ENCODE data around the gene VANGL2.

The VANGL2 gene

GRCh38 chr1:160400223-160400645 is at the start of gene VANGL2:
TSS of gene VANGL2 (plus strand) at chr1:160400564. CDS start at chr1:160415838, 15,274 bp downstream.
- DNase-seq: peak; percentile 29

GRCh38 chr1:160351629-160352028 is 48.7 kb upstream of the VANGL2 start:
- DNase-seq: no peak

DNA sequence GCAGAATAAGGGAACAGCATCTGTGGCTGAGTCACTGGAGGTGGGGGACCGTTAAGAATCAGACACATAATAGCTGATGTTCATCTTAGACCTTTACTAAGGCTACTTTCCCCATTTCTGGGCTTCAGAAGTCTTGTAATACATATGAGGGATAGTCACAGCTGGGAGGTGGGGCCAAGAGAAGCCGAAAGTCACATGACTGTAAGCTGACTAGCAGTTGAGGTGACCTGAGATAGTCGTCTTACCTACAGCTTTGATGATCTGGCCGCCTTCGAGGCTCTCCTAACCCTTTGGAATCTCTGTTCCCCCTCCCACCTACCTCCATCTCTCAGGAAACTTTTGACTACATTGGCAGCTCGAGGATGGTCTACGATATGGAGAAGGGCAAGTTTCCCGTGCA is 47.8 kb upstream of the VANGL2 start:
- DNase-seq: no peak

DNA sequence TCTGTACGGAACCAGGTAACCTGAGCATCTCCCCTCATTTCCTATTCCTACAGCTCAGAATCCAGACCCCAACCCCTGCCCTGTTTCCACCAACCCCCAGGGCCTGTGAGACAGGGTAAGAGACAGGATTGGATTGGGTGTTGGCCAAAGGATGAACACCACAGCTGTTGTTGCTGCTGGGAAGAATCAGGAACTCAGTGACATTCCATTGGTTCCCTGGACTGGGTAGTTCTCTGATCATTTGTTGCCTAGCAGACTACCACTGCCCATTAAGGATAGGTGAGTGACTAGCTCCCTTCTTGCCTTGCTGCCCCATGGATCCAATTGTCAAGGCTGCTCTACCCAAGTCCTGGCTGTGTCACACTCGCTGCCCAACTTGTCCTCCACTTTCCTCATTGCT is 47.1 kb upstream of the VANGL2 start:
- no peak for DNase-seq

DNA sequence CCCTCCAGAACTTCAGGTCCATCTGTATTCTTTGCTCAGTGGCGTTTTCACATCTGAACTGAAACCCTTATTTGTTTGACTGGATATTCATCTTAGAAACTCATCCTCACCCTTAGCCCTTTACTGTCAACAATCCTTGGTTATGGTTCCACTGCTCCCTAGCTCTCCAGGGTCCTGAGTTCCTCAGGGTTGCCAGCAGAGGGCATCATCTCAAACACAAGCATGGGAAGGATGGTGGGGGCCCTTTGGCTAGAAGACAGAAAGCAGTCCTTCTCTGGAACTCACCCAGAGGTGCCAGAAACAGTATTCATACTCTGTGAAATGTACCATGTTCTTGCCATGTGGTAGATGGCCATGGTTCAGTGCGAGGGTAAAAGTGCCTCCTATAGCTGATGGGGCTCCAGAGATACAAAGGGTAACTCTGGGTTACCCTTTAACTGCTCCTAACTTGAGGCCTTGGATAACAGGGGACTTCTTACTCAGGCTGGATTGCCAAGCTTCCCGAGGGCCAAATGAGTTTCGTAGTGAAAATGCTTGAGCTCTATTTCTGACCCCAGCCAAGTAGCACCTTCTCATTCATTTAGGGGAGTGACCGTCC is 45.9 kb upstream of the VANGL2 start:
- peak; percentile 47 for DNase-seq

DNA sequence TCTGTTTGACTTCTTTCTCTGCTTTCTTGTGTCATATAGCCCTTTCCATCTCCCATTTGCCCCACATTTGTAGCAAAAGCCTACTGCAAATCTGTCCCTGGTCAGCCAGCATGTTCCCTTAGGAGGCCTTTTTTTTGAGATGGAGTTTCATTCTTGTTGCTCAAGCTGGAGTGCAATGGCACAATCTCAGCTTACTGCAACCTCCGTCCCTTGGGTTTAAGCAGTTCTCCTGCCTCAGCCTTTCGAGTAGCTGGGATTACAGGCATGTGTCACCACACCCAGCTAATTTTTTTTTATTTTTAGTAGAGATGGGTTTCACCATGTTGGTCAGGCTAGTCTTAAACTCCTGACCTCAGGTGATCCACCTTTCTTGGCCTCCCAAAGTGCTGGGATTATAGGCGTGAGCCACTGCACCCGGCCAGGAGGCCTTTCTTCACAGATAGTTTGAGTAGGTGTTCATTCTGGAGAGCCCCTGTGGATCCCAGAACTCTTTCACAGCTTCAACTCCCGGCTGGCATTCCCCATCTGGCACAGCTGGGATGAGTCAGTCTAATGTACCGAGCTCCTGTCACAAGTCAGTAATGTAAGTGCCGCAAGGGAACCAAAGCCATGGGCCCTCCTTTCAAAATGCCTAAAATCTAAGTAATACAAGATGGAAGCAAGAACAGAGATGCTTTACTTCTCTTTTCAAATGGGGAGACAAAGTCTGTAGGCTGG is 42.9 kb upstream of the VANGL2 start:
- no peak for DNase-seq

GRCh38 chr1:160358073-160358472 is 42.3 kb upstream of the VANGL2 start:
- no peak for DNase-seq

GRCh38 chr1:160359559-160360226 is 40.7 kb upstream of the VANGL2 start:
- DNase-seq: no peak

- DNase-seq: no peak
These were observed 40.1 kb upstream of the VANGL2 start for GRCh38 chr1:160360227-160360695.

GRCh38 chr1:160361199-160361598 is 39.2 kb upstream of the VANGL2 start:
- DNase-seq: no peak

- no peak for DNase-seq
These were observed 38.6 kb upstream of the VANGL2 start for GRCh38 chr1:160361814-160362167.

DNA sequence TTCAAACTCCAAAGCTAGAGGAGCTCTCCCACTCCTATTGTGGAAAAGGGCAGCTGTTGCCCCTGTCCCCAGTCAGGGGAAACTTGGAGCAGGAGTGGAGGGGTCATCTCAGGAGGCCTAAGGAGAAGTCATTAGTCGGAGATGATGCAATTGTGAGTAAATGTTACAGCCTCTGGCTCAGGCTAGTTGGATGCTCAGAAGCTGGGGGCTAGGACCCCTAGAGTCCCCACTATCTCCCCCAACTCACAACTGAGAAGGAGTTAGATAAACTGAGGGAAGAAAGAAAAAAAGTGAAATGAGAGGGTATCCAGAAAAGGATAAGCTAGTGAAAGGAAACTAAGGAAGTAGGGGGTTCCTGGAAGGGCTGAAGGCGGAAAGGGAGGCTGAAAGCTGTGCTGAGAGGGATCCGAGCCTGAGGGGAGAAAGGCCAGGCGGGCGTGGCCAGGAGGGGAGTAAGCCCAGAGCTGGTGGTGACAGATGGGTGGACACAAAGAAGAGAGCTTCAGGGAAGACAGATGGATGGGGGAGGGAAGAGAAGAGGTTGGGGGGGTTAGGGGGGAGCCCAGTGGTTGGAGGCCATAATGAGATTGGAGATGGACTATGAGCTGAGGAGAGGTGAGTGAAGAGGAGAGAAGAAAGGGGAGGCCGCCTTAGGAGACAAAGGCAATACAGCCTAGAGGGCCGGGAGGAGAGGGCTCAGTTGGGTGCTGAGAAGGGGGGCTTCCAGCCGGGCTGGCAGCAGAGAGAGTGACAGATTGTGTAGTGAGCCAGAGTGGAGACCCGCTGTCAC is 38.0 kb upstream of the VANGL2 start:
- peak; percentile 65 for DNase-seq

- DNase-seq: no peak
These were observed 37.4 kb upstream of the VANGL2 start for GRCh38 chr1:160363010-160363409.

DNA sequence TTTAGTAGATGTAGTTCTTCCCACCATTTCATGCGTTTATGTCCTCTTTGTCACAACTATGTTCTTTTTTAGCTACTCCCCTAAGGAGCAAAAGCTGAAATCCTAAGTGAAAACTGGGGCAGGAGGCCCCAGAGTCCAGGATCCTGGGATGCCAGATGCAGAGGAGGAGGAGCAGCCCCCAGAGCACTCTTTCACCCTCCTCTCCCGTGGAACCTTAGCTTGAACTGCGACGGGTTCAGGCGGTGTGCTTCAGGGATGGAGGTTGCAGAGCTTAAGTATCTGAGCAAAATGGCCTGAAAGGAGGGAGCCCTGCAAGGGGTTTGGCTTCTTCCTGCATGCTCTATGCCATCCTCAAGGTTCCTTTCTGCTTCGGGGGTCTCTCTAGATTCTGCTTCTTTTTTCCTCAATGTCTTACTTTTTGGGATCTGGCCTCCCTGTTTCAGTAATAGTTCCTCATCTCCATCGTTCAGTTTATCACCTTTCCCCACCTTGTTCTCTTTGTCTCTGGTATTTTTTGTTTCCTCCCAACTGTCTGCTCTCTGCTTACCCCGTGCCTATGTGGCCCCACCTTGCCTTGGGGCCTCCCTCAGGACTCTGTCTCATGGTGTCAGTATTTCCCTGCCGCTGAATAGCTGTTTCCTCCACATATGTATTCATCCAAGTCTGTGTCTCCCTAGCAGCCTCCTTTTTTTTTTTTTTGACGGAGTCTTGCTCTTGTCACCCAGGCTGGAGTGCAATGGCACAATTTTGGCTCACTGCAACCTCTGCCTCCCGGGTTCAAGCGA is 36.2 kb upstream of the VANGL2 start:
- DNase-seq: no peak

DNA sequence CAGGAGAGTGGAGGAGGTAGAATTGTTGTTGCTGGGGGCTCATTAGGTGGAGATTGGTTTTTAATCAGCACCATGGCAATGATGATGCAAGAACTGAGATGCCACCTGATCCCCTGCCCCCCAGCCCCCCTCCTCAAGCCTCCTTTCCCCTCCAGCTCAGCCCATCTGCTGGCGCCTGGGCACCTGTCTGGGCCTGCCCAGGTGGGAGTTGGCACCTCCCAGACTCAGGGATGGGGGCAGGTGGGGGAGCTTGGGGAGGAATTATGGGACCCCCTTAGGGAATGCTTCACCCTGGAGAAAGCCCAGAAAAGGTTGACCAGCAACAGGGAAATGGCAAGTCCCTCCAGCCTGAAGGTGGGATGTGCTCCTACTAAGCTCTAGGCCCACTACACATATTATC is 35.0 kb upstream of the VANGL2 start:
- no peak for DNase-seq

DNA sequence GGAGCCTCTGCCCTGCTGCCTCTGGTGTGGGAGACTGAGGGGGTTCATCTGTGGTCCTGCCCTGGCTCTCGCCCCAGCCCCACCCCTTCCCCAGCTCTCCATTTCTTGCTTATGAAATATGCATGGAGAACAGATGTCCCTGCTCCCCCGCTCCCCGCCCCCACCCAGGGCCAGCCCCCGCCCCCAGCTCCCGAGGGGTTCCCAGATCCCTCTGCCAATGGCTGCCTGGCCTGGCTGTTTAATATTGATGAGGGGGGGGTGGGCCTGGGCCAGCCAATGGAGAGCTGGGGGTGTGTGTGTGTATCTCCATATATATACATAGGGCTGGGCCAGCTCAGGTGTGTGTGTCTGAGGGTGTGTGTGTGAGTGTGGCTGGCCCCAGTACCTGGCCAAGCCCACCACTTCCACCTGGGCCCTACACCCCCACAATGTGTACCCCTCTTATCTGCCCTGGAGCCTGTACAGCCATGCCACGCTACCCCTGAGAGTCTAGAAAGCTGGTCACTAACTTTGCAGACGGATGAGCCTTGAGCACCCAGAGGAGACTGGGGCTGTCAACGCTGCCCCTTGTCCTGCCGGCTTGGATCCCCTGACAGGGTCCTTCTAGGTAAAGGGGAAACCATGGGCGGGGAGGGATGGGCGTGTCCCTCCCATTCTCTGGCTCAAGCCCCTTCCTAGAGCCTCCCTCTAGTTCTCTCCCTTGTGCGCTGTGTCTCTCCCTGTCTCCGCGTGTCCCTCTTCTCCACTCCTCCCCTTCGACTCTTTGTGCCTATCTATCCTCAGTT is 33.4 kb upstream of the VANGL2 start, which contains the start of gene NHLH1:
Gene NHLH1 (plus strand): TSS at position 341 of the 785 bp plus-strand sequence. CDS start 3,661 bp downstream, outside the sequence.
- DNase-seq: no peak

DNA sequence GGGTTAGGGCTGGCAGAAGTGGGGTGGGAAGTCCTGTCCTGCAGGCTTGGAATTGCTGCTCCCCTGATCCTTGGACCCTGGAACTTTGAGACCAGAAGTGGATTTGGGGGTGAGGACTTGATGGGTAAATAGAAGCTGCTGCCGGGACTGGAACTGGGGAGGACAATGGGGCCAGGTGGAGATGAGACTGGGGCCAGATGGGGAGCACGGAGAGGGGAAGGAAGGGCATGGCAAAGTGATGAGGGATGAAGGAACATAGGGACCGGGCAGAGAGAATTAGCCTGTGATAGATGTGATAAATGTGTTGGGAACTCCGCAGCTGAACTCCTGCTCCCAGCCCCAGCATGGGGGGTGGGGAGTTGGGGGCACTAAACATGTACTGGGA is 32.9 kb upstream of the VANGL2 start:
- no peak for DNase-seq

DNA sequence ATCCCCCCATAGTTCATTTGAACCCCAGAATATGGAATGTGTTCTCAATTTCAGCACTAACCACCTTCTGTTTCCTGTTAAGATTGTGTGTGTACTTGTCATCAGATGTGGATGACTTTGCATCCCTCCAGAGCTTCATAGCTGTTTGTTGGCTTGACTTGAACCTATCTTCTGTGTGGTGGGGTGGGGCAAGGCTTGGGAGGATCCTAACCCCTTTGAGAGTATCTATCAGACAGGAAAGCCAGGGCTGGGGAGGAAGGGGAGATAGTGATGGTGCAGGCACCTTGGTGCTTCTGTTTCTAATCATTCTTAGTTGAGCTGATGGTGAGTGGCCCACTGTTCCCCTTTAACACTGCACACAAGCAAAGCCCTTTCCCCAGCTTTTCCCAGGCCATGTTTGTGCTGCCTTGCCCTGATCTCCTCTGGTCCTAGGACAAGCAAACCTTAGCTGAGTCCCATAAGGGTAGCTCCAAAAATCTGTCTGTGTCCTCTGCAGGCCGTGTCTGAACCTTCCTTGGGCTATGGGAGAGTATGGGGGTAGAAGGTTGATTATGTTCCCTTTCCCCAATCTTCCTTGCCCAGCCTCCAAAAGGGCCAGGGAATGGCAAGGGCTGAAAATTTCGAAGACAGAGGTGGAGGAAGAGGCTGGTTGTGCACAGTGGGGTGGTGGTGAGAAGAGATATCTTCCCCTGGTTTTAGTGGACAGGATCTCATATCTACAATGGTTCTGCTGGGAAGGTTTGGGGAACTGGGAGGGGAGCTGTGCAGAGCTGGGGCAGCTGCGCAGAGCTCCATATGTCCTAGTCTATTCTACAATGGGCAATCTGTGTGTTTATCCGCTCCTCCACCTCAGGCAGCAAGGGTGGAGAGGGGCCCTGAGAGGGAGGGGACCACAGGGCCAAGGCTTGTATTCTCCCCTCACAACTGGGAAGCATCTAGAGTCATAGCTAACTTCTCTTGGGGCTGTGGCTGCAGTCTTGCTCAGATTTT is 32.1 kb upstream of the VANGL2 start:
- peak; percentile 39 for DNase-seq

- DNase-seq: no peak
These were observed 31.3 kb upstream of the VANGL2 start for GRCh38 chr1:160369087-160369486.

All from OCI-M1 (cell line).